Measurements from ENCODE around the gene HLTF.
"Not testable (repeated sequence)": the region's sequence is repeated elsewhere in the genome, so short reads cannot be mapped to it uniquely, and the experiment has no call there.

Gene HLTF

DNA sequence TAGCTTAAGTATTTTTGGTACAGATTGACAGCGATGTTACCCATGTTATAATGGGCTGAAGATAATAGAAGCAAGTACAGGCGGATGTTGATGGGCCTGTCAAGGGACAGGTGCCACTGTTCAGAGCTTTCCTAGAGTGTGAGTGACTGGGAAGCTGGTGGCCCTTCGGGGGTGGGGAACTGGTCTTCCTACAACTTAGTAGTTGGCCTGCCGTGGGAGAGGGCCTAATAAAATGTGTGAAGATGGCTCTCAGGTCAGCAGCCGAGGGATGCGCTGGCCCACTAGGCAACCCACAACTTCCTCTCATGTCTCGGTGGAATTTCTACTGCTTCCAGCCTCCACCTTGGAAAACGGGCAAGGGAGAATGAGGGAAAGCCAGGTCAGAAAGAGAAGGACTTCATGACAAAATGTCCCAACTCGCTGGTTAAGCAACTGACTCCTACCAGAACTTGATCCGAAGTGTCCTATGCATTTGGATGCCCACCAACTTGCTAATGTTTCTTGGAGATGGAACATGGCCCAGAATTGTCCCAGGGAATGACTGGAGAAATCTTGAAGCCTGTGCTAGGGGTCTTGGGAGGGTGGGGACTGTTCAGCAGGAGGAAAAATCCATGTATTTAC is 93.6 kb downstream of the HLTF start:
- no peak for DNase-seq (ENCODE audit: low read depth in 1 of 2, low spot score in 1 of 2)

GRCh38 chr3:148992027-148992634 is 94.2 kb downstream of the HLTF start:
- DNase-seq (ENCODE audit: low read depth in 1 of 2, low spot score in 1 of 2) = peak; percentile 12 to 13

GRCh38 chr3:148991219-148992026 is 94.9 kb downstream of the HLTF start, which contains the start of gene GYG1:
Gene GYG1 (plus strand): TSS chr3:148991540. CDS start chr3:148991641, 101 bp downstream.
- DNase-seq (ENCODE audit: low read depth in 1 of 2, low spot score in 1 of 2) = peak; percentile 63 to 71

GRCh38 chr3:148990236-148990635 is 96.1 kb downstream of the HLTF start:
- no peak for DNase-seq (ENCODE audit: low read depth in 1 of 2, low spot score in 1 of 2)

GRCh38 chr3:148987551-148987950 is 98.8 kb downstream of the HLTF start:
- DNase-seq (ENCODE audit: low read depth in 1 of 2, low spot score in 1 of 2) = not testable (repeated sequence)

DNA sequence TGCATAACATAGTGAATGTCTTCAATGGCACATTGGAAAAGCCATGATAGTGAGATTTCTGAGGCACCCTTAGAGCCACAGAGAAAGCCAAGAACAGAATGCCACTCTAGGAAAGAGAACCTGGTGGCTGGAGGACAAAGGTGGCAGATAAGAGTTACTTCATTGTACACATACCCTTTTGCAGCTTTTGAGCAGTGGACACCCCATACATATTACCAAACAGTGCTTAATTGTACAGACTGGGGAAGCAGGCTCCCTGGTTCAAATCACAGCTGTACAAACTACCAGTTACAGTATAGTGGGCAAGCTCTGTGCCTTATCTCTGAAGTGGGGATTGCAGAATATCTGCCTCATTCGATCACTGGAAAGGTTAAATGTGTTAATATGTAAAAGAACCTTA is 105.1 kb downstream of the HLTF start:
- no peak for DNase-seq (ENCODE audit: low read depth in 1 of 2, low spot score in 1 of 2)
